ENCODE data around the gene RABGAP1L.
"Not testable (repeated sequence)": the region's sequence is repeated elsewhere in the genome, so short reads cannot be mapped to it uniquely, and the experiment has no call there.

Gene RABGAP1L

GRCh38 chr1:174788981-174789380, 629.7 kb downstream of the RABGAP1L start:
- no peak for DNase-seq

- no peak for DNase-seq
These were observed 630.1 kb downstream of the RABGAP1L start for GRCh38 chr1:174789399-174789798.

- DNase-seq: no peak
These were observed 632.5 kb downstream of the RABGAP1L start for GRCh38 chr1:174791863-174792262.

- no peak for DNase-seq
These were observed 635.5 kb downstream of the RABGAP1L start for GRCh38 chr1:174794861-174795260.

- no peak for DNase-seq
These were observed 636.5 kb downstream of the RABGAP1L start for GRCh38 chr1:174795806-174796205.

GRCh38 chr1:174797398-174797797, 638.1 kb downstream of the RABGAP1L start:
- DNase-seq: no peak

GRCh38 chr1:174799136-174799479, 639.8 kb downstream of the RABGAP1L start:
- DNase-seq: no peak

- DNase-seq: no peak
These were observed 641.0 kb downstream of the RABGAP1L start for GRCh38 chr1:174800216-174800851.

- no peak for DNase-seq
These were observed 641.6 kb downstream of the RABGAP1L start for GRCh38 chr1:174800876-174801275.

GRCh38 chr1:174809755-174810280, 650.5 kb downstream of the RABGAP1L start:
- DNase-seq: no peak

GRCh38 chr1:174812016-174812415, 652.7 kb downstream of the RABGAP1L start:
- no peak for DNase-seq

GRCh38 chr1:174812656-174813055, 653.3 kb downstream of the RABGAP1L start:
- no peak for DNase-seq

GRCh38 chr1:174815036-174815435, 655.7 kb downstream of the RABGAP1L start:
- no peak for DNase-seq

- DNase-seq: no peak
These were observed 656.2 kb downstream of the RABGAP1L start for GRCh38 chr1:174815474-174815908.

GRCh38 chr1:174816621-174817020, 657.3 kb downstream of the RABGAP1L start:
- not testable (repeated sequence) for DNase-seq

- no peak for DNase-seq
These were observed 658.8 kb downstream of the RABGAP1L start for GRCh38 chr1:174818014-174818616.

GRCh38 chr1:174818951-174819350, 659.6 kb downstream of the RABGAP1L start:
- DNase-seq: no peak

- no peak for DNase-seq
These were observed 660.3 kb downstream of the RABGAP1L start for GRCh38 chr1:174819596-174819995.

- DNase-seq: no peak
These were observed 665.8 kb downstream of the RABGAP1L start for GRCh38 chr1:174825127-174825526.

GRCh38 chr1:174825806-174826205, 666.5 kb downstream of the RABGAP1L start:
- DNase-seq: no peak

GRCh38 chr1:174828264-174828663, 668.9 kb downstream of the RABGAP1L start:
- no peak for DNase-seq

- DNase-seq: no peak
These were observed 670.7 kb downstream of the RABGAP1L start for GRCh38 chr1:174829990-174830389.

GRCh38 chr1:174836543-174836942, 677.2 kb downstream of the RABGAP1L start:
- no peak for DNase-seq

GRCh38 chr1:174837386-174837785, 678.1 kb downstream of the RABGAP1L start:
- no peak for DNase-seq

- no peak for DNase-seq
These were observed 679.9 kb downstream of the RABGAP1L start for GRCh38 chr1:174839211-174839610.

All from NCI-H774 (cell line).